ENCODE measurements around the gene GRB10. TPM values are rescaled to one million over a fixed set of nuclear protein-coding genes. Genes with fewer than 3 reads are reported as not detected.

Gene GRB10
- total RNA-seq, 1 donor from 2014 or later, result 33.9 TPM

GRCh38 chr7:50607524-50608125, 175.1 kb downstream of the GRB10 start:
- peaks cover 2% of the 10 kb centered on the region for H3K27me3 Mint-ChIP-seq (ENCODE audit: insufficient read depth, low read depth)
- Histone ChIP-seq H3K79me2 (ENCODE audit: low read depth) (no peaks in the 10 kb centered on the region), H3K4me1 (no peaks in the 10 kb centered on the region), H3K27ac (no peak overlapping the region), H4K20me1 (ENCODE audit: low read depth) (no peaks in the 10 kb centered on the region), H3K9ac (no peak overlapping the region), H3K4me2 (no peak overlapping the region), H3K4me3 (no peak overlapping the region), H3F3A (ENCODE audit: low read depth) (no peaks in the 10 kb centered on the region), H3K27me3 (no peaks in the 10 kb centered on the region), H3K36me3 (no peaks in the 10 kb centered on the region), H2AFZ (replicated peaks) (no peak overlapping the region), H3K9me3 (ENCODE audit: low read depth) (no peaks in the 10 kb centered on the region)
- no peaks in the 10 kb centered on the region for H3K4me1 Mint-ChIP-seq
- DNase-seq (ENCODE audit: low spot score), result no peak
- H3K27ac Mint-ChIP-seq, result peak overlapping the region; percentile 26
- H3K4me3 Mint-ChIP-seq, result no peak overlapping the region
- H3K36me3 Mint-ChIP-seq, result peaks cover 33% of the 10 kb centered on the region
- no peaks in the 10 kb centered on the region for H3K9me3 Mint-ChIP-seq
- TF ChIP-seq EZH2phosphoT487 (IDR thresholded peaks at IDR 0.05), result no peak
- TF ChIP-seq CTCF (IDR thresholded peaks at IDR 0.05), result no peak
- no peak for TF ChIP-seq EZH2 (IDR thresholded peaks at IDR 0.05)

DNA sequence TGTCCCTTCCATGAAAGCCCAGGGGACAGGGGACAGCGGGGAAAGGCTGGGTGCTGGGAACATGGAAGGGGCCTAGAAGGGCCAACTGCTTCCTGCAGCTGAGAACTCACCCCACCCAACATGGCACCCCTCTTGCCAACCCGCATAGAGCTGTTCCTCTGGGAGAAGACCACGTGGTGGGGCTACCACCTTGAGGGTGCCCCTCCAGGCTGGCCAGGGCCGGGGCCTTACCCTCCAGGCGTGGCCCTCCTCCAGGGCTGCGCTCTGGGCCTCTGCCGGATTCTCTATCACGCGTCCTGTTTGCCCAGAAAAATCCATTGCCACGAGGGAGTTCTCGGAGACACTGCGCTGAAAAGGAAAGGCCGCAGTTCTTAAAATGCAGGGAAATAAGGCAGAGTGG, 177.6 kb downstream of the GRB10 start:
- no peak overlapping the region for H3K4me3 Mint-ChIP-seq
- no peak overlapping the region for H3K27ac Mint-ChIP-seq
- Histone ChIP-seq H3K4me2 (no peak overlapping the region), H3K27me3 (no peaks in the 10 kb centered on the region), H3K4me3 (no peak overlapping the region), H3K27ac (no peak overlapping the region), H3K36me3 (no peaks in the 10 kb centered on the region), H3K9me3 (ENCODE audit: low read depth) (no peaks in the 10 kb centered on the region), H3F3A (ENCODE audit: low read depth) (no peaks in the 10 kb centered on the region), H3K9ac (no peak overlapping the region), H4K20me1 (ENCODE audit: low read depth) (no peaks in the 10 kb centered on the region), H3K79me2 (ENCODE audit: low read depth) (no peaks in the 10 kb centered on the region), H3K4me1 (no peaks in the 10 kb centered on the region), H2AFZ (replicated peaks) (no peak overlapping the region)
- H3K27me3 Mint-ChIP-seq (ENCODE audit: insufficient read depth, low read depth), result peaks cover 2% of the 10 kb centered on the region
- DNase-seq (ENCODE audit: low spot score), result no peak
- no peaks in the 10 kb centered on the region for H3K9me3 Mint-ChIP-seq
- peaks cover 29% of the 10 kb centered on the region for H3K36me3 Mint-ChIP-seq
- no peaks in the 10 kb centered on the region for H3K4me1 Mint-ChIP-seq
- TF ChIP-seq CTCF (IDR thresholded peaks at IDR 0.05) (no peak), EZH2 (IDR thresholded peaks at IDR 0.05) (no peak), EZH2phosphoT487 (IDR thresholded peaks at IDR 0.05) (no peak)

- no peak overlapping the region for H2AFZ ChIP-seq (replicated peaks)
- no peaks in the 10 kb centered on the region for H3K27me3 ChIP-seq
- no peak overlapping the region for H3K27ac ChIP-seq
- no peaks in the 10 kb centered on the region for H3K36me3 ChIP-seq
- H3K4me3 Mint-ChIP-seq, result no peak overlapping the region
- no peak overlapping the region for H3K27ac Mint-ChIP-seq
- H3K4me3 ChIP-seq, result no peak overlapping the region
- peaks cover 5% of the 10 kb centered on the region for H3K27me3 Mint-ChIP-seq (ENCODE audit: insufficient read depth, low read depth)
- no peak for DNase-seq (ENCODE audit: low spot score)
- H3K79me2 ChIP-seq (ENCODE audit: low read depth), result no peaks in the 10 kb centered on the region
- H3K4me1 ChIP-seq, result peaks cover 4% of the 10 kb centered on the region
- H3F3A ChIP-seq (ENCODE audit: low read depth), result no peaks in the 10 kb centered on the region
- no peaks in the 10 kb centered on the region for H3K9me3 Mint-ChIP-seq
- peaks cover 38% of the 10 kb centered on the region for H3K36me3 Mint-ChIP-seq
- no peaks in the 10 kb centered on the region for H4K20me1 ChIP-seq (ENCODE audit: low read depth)
- H3K4me1 Mint-ChIP-seq, result peaks cover 11% of the 10 kb centered on the region
- no peak overlapping the region for H3K4me2 ChIP-seq
- TF ChIP-seq EZH2 (IDR thresholded peaks at IDR 0.05) (no peak), CTCF (IDR thresholded peaks at IDR 0.05) (no peak), EZH2phosphoT487 (IDR thresholded peaks at IDR 0.05) (no peak)
- H3K9ac ChIP-seq, result no peak overlapping the region
- H3K9me3 ChIP-seq (ENCODE audit: low read depth), result no peaks in the 10 kb centered on the region
Observed at GRCh38 chr7:50603287-50603686, 179.4 kb downstream of the GRB10 start.

Data from neural progenitor cell (in vitro differentiated cells).